ENCODE results near the gene C4orf17.

DNA sequence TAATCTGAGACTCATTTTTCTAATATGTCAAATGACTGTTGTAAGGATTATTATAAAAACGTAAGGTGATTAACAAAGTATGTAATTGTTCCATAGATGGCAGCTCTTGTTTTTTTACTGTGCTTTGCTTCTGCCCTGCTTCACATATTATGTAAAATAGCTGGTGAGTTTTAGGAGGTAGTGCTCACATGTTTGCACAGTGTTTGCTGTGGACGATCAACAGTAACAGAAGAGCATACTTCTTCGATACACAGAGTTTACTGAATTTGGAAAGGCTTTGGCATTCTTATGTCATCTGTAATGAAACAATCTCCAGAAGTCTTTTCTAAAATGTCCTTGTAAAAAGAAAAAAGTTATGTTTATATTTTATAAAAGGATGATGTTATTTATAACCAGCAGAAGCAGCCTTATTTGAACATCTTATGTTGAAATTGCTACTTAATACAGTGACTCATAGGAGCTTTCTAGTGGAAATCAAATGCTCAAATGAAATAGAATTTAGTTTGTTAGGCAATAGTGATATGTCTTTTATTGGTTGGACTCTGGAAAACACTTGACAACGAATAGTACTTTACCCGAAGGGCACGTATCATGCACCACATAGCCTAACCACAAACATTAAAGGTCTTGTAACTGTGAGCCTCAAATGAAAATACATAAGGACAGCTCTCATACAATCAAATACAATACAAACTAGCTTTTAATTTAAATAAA is 61.9 kb downstream of the C4orf17 start:
- TF ChIP-seq, protein P1, sequence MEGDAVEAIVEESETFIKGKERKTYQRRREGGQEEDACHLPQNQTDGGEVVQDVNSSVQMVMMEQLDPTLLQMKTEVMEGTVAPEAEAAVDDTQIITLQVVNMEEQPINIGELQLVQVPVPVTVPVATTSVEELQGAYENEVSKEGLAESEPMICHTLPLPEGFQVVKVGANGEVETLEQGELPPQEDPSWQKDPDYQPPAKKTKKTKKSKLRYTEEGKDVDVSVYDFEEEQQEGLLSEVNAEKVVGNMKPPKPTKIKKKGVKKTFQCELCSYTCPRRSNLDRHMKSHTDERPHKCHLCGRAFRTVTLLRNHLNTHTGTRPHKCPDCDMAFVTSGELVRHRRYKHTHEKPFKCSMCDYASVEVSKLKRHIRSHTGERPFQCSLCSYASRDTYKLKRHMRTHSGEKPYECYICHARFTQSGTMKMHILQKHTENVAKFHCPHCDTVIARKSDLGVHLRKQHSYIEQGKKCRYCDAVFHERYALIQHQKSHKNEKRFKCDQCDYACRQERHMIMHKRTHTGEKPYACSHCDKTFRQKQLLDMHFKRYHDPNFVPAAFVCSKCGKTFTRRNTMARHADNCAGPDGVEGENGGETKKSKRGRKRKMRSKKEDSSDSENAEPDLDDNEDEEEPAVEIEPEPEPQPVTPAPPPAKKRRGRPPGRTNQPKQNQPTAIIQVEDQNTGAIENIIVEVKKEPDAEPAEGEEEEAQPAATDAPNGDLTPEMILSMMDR (IDR thresholded peaks at IDR 0.05), result no peak
- TF ChIP-seq POLR2A (IDR thresholded peaks at IDR 0.05), result no peak
